Progenitor cell of endocrine pancreas (in vitro differentiated cells): ENCODE data around the gene PGM5. TPM values are rescaled to one million over a fixed set of nuclear protein-coding genes. Genes with fewer than 3 reads are reported as not detected.

Experiments used
- DNase-seq: peaks from one replicate; pipeline ENCODE4 v3.0.0; 2021; ENCODE audit warnings: low spot score; ENCODE audit not compliant: unreplicated experiment
- H3K27ac Mint-ChIP-seq: 2 replicates; pipeline ENCODE4 v1.8.0; 2021; ENCODE audit warnings: mild to moderate bottlenecking, moderate library complexity, mixed read lengths
- H3K27me3 Mint-ChIP-seq: 2 replicates; pipeline ENCODE4 v1.8.0; 2021; ENCODE audit warnings: mixed read lengths
- H3K36me3 Mint-ChIP-seq: 2 replicates; pipeline ENCODE4 v1.8.0; 2022; ENCODE audit warnings: mixed read lengths; ENCODE audit not compliant: insufficient read depth
- H3K4me1 Mint-ChIP-seq: 2 replicates; pipeline ENCODE4 v1.8.0; 2021; ENCODE audit warnings: low read depth, mixed read lengths
- H3K4me3 Mint-ChIP-seq: 2 replicates; pipeline ENCODE4 v1.8.0; 2021; ENCODE audit warnings: low read depth, mild to moderate bottlenecking, moderate library complexity, mixed read lengths
- H3K9me3 Mint-ChIP-seq: 2 replicates; pipeline ENCODE4 v1.8.0; 2021; ENCODE audit warnings: low read depth, mixed read lengths
- total RNA-seq: library from RNA; stranded (reverse); gene quantifications from 2 replicates; pipeline ENCODE4 v1.2.1, GENCODE V29; 2021
- TF ChIP-seq, protein P1 (sequence below): fragments of 200-600 bp; sonication (generic); IDR thresholded peaks from one replicate; pipeline ENCODE4 v1.5.0; 2021; ENCODE audit warnings: antibody characterized with exemption, mild to moderate bottlenecking; ENCODE audit not compliant: unreplicated experiment

Gene PGM5
- total RNA-seq, 1 donor from 2014 or later, result 3.9 TPM

DNA sequence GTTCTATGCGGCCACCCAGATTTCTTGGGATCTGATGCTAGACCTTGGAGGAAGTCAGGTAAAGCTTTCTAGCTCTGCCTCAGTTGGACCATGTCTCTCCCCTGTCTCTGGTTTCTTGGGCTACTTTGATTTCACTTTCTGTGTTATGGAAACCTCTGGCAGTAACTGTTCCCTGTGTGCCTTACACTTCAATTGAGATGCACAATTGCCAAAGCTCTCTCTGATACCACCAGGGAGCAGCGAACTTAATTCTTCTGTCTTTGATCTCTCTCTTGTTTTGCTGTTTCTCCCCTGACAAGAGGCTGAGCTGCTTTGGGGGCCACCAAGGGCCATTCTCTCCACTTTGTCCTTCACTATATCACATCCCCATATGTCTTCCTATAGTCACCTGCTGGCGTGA is 61.4 kb downstream of the PGM5 start:
- Mint-ChIP-seq H3K27me3 (peaks cover 34% of the 10 kb centered on the region), H3K4me3 (no peak overlapping the region), H3K4me1 (peaks cover 1% of the 10 kb centered on the region), H3K9me3 (no peaks in the 10 kb centered on the region), H3K36me3 (no peaks in the 10 kb centered on the region), H3K27ac (no peak overlapping the region)
- TF ChIP-seq, protein P1, sequence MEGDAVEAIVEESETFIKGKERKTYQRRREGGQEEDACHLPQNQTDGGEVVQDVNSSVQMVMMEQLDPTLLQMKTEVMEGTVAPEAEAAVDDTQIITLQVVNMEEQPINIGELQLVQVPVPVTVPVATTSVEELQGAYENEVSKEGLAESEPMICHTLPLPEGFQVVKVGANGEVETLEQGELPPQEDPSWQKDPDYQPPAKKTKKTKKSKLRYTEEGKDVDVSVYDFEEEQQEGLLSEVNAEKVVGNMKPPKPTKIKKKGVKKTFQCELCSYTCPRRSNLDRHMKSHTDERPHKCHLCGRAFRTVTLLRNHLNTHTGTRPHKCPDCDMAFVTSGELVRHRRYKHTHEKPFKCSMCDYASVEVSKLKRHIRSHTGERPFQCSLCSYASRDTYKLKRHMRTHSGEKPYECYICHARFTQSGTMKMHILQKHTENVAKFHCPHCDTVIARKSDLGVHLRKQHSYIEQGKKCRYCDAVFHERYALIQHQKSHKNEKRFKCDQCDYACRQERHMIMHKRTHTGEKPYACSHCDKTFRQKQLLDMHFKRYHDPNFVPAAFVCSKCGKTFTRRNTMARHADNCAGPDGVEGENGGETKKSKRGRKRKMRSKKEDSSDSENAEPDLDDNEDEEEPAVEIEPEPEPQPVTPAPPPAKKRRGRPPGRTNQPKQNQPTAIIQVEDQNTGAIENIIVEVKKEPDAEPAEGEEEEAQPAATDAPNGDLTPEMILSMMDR, result no peak
- no peak for DNase-seq

DNA sequence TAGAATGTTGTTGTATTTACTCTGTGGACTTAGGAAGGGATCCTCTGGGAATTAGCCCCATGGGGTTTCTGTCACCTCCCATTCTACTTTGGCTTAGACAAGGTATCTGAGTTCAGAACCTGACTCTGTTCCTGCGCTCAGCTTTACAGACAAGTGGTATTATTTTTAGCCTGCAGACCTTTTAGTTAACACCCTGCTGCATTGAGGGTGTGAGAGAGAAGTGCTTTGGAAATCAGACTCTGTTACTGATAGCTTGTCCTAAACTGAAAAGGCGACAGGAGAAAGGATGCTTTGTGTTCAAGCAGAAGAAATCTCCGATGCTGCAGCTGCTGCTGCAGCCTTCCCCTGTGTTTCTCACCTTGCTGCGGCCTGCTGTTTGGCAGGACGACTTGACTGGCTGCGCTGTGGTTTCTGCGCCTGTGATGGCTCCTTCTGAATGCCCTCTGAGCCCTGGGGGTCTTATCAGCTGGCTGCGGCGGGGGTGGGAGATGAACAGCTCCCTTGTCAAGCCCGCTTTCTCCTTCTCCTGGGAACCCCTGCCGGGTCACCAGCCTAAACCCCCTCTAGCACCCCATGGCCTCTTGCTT is 61.9 kb downstream of the PGM5 start:
- peaks cover 34% of the 10 kb centered on the region for H3K27me3 Mint-ChIP-seq
- no peak overlapping the region for H3K27ac Mint-ChIP-seq
- peaks cover 3% of the 10 kb centered on the region for H3K9me3 Mint-ChIP-seq
- H3K4me1 Mint-ChIP-seq, result peaks cover 1% of the 10 kb centered on the region
- no peaks in the 10 kb centered on the region for H3K36me3 Mint-ChIP-seq
- TF ChIP-seq, protein P1, result no peak
- no peak overlapping the region for H3K4me3 Mint-ChIP-seq
- no peak for DNase-seq

DNA sequence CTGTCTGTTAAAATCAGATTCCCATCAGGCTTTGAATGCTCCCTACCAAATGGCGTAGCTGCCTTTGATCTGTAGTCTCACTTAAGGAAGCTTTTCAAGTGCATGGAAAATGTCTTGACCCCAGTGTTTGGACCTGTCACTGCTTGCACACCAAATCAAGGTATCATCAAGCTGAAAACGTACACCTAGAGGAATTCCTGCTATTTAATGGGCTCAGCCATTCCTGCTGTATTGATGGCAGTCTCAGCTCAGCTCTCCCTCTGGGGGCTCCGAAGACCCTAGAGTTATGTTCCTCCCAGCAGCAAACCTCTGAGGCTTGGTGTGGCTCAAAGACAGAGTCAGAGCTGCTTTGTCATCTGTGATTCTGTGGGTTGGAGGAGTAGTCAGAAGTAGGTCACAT is 63.5 kb downstream of the PGM5 start:
- no peak overlapping the region for H3K4me3 Mint-ChIP-seq
- H3K36me3 Mint-ChIP-seq, result no peaks in the 10 kb centered on the region
- peaks cover 1% of the 10 kb centered on the region for H3K4me1 Mint-ChIP-seq
- H3K27me3 Mint-ChIP-seq, result peaks cover 41% of the 10 kb centered on the region
- peaks cover 6% of the 10 kb centered on the region for H3K9me3 Mint-ChIP-seq
- no peak for DNase-seq
- H3K27ac Mint-ChIP-seq, result no peak overlapping the region
- TF ChIP-seq, protein P1, result no peak

DNA sequence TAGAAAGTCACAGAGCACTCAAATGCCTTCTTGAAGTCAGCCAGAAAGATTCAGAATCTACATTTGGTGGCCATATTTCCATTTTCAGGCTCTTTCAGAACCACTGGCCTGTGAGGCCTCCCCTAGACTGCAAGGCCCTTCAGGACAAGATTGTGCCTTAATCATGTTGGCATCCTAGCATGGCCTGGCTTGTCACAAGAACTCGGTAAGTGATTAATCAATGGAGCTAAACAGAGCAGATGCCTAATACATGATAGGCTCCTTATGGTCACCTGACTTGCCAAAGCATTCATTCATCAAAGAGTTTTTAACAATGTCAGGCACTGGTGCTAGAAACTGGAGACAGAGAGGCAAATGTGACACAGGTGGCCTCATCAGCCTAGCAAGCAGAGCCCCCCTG is 70.3 kb downstream of the PGM5 start:
- H3K27me3 Mint-ChIP-seq, result peaks cover 12% of the 10 kb centered on the region
- H3K4me3 Mint-ChIP-seq, result no peak overlapping the region
- TF ChIP-seq, protein P1, result no peak
- no peak for DNase-seq
- H3K4me1 Mint-ChIP-seq, result no peaks in the 10 kb centered on the region
- H3K9me3 Mint-ChIP-seq, result peaks cover 6% of the 10 kb centered on the region
- H3K27ac Mint-ChIP-seq, result no peak overlapping the region
- no peaks in the 10 kb centered on the region for H3K36me3 Mint-ChIP-seq

DNA sequence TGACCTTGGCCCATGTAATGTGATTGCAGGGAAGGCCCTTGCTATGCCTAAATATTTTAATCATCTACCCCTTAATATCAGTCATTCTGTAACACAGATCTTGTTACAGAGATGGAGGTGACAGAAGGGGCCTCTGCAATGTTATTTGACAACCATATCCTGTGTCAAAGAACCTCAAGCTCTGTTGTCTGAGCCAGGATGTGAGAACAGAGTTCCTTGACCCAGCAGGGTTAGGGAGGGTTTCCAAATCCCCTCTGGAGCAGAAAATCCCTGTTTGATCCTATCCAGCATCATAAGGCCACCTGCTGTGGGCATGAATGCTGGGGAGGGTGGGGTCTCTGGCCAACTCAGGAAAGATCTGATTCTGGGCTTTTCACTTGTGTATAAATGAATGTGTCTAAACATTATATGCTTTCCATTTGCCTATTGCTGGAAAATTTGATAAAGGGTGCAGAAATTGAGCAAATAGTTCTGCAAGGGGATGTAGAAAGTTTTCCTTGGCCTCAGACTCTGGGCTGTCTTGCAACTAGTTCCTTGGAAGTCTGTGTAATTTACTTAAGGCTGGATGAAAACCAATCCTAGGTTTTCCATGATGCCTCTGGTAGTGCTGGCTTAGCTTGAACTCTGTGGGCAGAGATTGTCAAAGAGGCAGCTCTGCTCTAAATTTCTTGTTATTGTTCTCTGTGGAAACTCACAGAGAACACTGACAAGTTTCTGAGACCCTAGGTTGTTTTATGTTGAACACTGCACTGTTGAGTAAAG is 71.0 kb downstream of the PGM5 start:
- H3K27me3 Mint-ChIP-seq, result peaks cover 12% of the 10 kb centered on the region
- H3K27ac Mint-ChIP-seq, result no peak overlapping the region

More for the DNA sequence above, 71.0 kb downstream of the PGM5 start:
- Mint-ChIP-seq H3K4me3 (no peak overlapping the region), H3K36me3 (no peaks in the 10 kb centered on the region), H3K9me3 (peaks cover 6% of the 10 kb centered on the region), H3K4me1 (no peaks in the 10 kb centered on the region)
- TF ChIP-seq, protein P1, result no peak
- DNase-seq, result no peak
